SW480 (cell line): ENCODE data around the gene CD44.

Experiments
- DNase-seq: peaks from one replicate; pipeline ENCODE4 v3.0.0-alpha.2; 2016; ENCODE audit warnings: low spot score

Gene CD44

GRCh38 chr11:35178067-35178805 is 39.3 kb downstream of the CD44 start:
- DNase-seq = no peak

GRCh38 chr11:35178873-35179272 is 39.9 kb downstream of the CD44 start:
- no peak for DNase-seq

- no peak for DNase-seq
Measured at GRCh38 chr11:35179466-35180135, 40.6 kb downstream of the CD44 start.

GRCh38 chr11:35180317-35181233 is 41.6 kb downstream of the CD44 start:
- DNase-seq = no peak

GRCh38 chr11:35182317-35182939 is 43.5 kb downstream of the CD44 start:
- DNase-seq = no peak

- DNase-seq = no peak
Measured at GRCh38 chr11:35183326-35183925, 44.5 kb downstream of the CD44 start.

- no peak for DNase-seq
Measured at GRCh38 chr11:35185696-35186095, 46.7 kb downstream of the CD44 start.

GRCh38 chr11:35187996-35188395 is 49.0 kb downstream of the CD44 start:
- DNase-seq = no peak

GRCh38 chr11:35190804-35191348 is 51.9 kb downstream of the CD44 start:
- no peak for DNase-seq

GRCh38 chr11:35192347-35192746 is 53.4 kb downstream of the CD44 start:
- no peak for DNase-seq

GRCh38 chr11:35193767-35194166 is 54.8 kb downstream of the CD44 start:
- no peak for DNase-seq

- no peak for DNase-seq
Measured at GRCh38 chr11:35197292-35197691, 58.3 kb downstream of the CD44 start.

- DNase-seq = no peak
Measured at GRCh38 chr11:35200811-35201341, 61.9 kb downstream of the CD44 start.

GRCh38 chr11:35204614-35205013 is 65.6 kb downstream of the CD44 start:
- DNase-seq = no peak

GRCh38 chr11:35206616-35207015 is 67.6 kb downstream of the CD44 start:
- no peak for DNase-seq

- DNase-seq = no peak
Measured at GRCh38 chr11:35207471-35208403, 68.8 kb downstream of the CD44 start.

- no peak for DNase-seq
Measured at GRCh38 chr11:35208795-35209194, 69.8 kb downstream of the CD44 start.

GRCh38 chr11:35210876-35211546 is 72.0 kb downstream of the CD44 start:
- DNase-seq = no peak

GRCh38 chr11:35211952-35212351 is 73.0 kb downstream of the CD44 start:
- DNase-seq = no peak
